Effector memory CD8-positive, alpha-beta T cell (primary cell): ENCODE results near the gene RAB40B.
A peak's percentile ranks its signal among the peaks of the same experiment; 100 is the strongest.

ENCODE experiments used
- ATAC-seq: fragments of 150-1000 bp; cut with Tn5 transposase; replicated peaks from 2 replicates; pipeline ENCODE4 v1.10.0; 2021; ENCODE audit warnings: mild to moderate bottlenecking, moderate library complexity
- DNase-seq, 3 experiments: peaks; one replicate each; pipeline ENCODE4 v3.0.0; 2021
- H3K27ac Mint-ChIP-seq, 2 donors: one replicate each; pipeline ENCODE4 v1.8.0; 2022; ENCODE audit warnings: mild to moderate bottlenecking in 2 of 2, mixed read lengths in 2 of 2, moderate library complexity in 2 of 2
- H3K27me3 Mint-ChIP-seq, 2 donors: one replicate each; pipeline ENCODE4 v1.8.0; 2022; ENCODE audit warnings: mixed read lengths in 2 of 2
- H3K36me3 Mint-ChIP-seq: one replicate; pipeline ENCODE4 v1.8.0; 2022; ENCODE audit warnings: mild to moderate bottlenecking, moderate library complexity, mixed read lengths; ENCODE audit not compliant: insufficient read depth
- H3K4me1 Mint-ChIP-seq, 2 donors: one replicate each; pipeline ENCODE4 v1.8.0; 2022; ENCODE audit warnings: low read depth in 2 of 2, mixed read lengths in 2 of 2
- H3K4me3 Mint-ChIP-seq, 2 donors: one replicate each; pipeline ENCODE4 v1.8.0; 2022; ENCODE audit warnings: mild to moderate bottlenecking in 2 of 2, mixed read lengths in 2 of 2, moderate library complexity in 2 of 2
- H3K9me3 Mint-ChIP-seq, 2 donors: one replicate each; pipeline ENCODE4 v1.8.0; 2022; ENCODE audit warnings: mixed read lengths in 2 of 2

Gene RAB40B

DNA sequence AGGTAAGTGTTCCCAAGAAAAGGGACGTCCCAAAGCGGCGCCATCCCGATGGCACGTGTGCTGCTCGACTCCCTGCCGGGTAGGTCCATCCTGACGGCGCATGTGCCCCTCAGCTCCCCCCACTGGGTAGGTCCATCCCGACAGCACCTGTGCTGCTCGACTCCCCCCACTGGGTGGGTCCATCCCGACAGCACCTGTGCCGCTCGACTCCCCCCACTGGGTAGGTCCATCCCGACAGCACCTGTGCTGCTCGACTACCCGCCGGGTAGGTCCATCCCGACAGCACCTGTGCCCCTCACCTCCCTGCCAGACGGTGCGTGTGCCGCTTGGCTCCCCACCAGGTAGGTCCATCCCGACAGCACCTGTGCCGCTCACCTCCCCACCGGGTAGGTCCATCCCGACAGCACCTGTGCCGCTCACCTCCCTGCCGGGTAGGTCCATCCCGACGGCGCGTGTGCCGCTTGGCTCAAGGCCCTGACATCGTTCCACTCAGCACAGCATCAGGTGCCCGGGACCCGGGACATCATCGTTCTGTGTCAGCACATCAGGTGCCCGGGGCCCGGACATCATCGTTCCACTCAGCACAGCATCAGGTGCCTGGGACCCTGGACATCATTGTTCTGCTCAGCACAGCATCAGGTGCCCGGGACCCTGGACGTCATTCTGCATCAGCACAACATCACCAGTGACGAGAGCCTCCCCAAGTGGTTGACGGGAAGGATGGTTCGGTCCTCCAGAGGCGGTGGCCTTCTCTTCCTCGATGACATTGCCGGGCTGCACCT is 31.2 kb upstream of the RAB40B start:
- DNase-seq (no peak), ATAC-seq (no peak)
- Mint-ChIP-seq H3K4me3 (no peak overlapping the region), H3K27ac (no peak overlapping the region), H3K9me3 (peaks cover 3 to 8% of the 10 kb centered on the region in 2 donors), H3K4me1 (no peaks in the 10 kb centered on the region), H3K36me3 (peaks cover 15% of the 10 kb centered on the region), H3K27me3 (no peaks in the 10 kb centered on the region)

DNA sequence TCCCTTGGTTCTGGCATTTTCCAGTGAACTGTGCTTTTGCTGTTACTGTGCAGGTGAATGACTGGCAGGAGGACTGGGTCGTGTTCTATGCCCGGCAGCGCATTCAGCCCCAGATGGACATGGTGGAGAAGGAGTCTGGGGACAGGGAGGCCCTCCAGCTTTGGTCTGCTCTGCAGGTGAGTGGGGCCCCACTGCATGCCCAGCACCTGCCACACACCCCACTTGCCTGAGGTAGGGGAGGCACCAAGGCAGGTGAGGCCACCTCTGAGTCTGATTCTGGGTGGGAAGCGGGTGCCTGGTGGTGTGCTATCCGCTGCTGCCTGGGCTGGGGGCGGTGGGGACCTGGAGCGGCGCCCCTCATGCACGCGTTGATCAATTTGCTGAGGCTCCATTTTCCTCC is 27.9 kb upstream of the RAB40B start:
- Mint-ChIP-seq H3K4me3 (no peak overlapping the region), H3K27ac (no peak overlapping the region), H3K4me1 (peaks cover 0 to 2% of the 10 kb centered on the region in 2 donors), H3K36me3 (peaks cover 15% of the 10 kb centered on the region), H3K27me3 (no peaks in the 10 kb centered on the region), H3K9me3 (no peaks in the 10 kb centered on the region)
- no peak for DNase-seq
- ATAC-seq: no peak

DNA sequence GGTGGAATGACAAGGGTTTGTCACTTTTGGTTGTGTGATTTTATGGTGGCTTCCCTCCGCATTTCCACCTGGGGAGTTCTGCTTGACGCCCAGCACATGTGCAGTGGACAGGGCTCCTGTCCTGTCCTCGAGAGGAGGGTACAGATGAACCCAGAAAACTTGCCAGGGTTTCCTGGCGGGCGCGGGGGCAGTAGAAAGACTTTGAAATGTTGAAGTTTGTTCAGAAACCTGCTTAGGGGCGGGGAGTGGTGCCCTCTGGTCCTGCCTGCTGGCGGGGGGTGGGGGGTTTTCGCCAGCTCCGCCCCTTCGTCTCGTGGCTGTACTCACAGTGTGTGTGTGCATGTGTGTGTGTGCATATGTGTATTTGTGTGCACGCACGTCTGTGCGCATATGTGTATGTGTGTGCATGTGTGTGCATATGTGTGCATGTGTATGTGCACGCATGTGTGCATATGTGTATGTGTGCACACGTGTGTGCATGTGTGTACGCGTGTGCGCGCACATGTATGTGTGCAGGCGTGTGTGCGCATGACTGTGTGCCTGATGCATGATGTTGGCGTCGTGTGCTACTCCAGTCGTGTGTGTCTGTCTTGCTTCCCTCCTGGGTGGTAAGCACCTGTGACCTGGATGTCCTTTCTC is 24.8 kb upstream of the RAB40B start:
- DNase-seq: no peak
- Mint-ChIP-seq H3K27me3 (no peaks in the 10 kb centered on the region), H3K4me3 (no peak overlapping the region), H3K4me1 (peaks cover 0 to 2% of the 10 kb centered on the region in 2 donors), H3K27ac (no peak overlapping the region), H3K9me3 (no peaks in the 10 kb centered on the region), H3K36me3 (peaks cover 17% of the 10 kb centered on the region)
- ATAC-seq: no peak

DNA sequence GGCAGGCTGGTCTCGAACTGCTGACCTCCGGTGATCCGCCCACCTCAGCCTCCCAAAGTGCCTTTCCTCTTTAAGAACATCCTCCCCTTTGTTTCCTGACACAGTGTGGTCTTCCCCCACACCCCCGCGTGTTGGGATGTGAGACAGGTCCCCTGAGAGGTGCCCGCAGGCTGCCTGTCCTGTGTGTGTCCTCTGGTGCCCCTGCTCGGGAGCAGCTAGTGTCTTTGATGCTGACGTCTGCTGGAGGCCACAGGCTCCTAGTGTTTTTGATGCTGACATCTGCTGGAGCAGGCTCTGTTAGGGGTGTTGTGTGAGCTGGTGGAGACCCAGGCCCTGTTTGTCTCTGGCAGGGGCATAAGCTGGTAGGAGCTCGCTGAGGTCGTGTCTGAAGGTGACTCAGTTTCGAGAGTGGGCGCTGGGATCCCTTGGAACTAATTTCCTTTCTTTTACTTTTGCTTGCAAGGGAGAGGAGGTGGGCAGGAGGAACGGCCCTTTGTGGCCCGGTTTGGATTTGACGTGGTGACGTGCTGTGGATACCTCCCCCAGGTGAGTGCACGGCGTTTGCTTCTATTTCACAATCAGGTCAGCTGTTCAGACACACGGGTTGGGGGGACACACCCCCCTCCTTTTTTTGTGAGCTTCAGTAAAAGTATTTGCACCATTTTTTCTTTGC is 24.0 kb upstream of the RAB40B start:
- Mint-ChIP-seq H3K27me3 (no peaks in the 10 kb centered on the region), H3K27ac (no peak overlapping the region), H3K36me3 (peaks cover 15% of the 10 kb centered on the region), H3K9me3 (no peaks in the 10 kb centered on the region), H3K4me3 (no peak overlapping the region), H3K4me1 (peaks cover 7 to 8% of the 10 kb centered on the region in 2 donors)
- DNase-seq: no peak
- no peak for ATAC-seq

DNA sequence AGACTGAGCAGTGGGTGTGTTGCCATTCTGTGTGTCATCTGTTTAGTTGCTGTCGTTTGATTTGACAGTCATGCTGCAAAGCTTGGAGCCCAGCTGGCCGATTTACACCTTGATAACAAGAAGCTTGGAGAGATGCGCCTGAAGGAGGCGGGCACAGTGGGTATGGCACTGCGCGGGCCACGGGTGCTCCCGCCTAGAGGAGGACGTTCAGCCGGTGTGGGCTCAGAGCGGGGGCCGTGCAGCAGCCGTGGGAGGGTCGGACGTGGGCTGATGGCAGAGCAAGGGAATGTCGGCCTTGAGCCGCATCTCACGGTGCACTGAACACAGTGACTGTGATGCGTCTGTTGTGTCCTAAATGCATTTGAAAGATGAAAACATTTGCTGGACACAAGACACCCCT is 21.7 kb upstream of the RAB40B start:
- H3K4me1 Mint-ChIP-seq: peaks cover 15 to 16% of the 10 kb centered on the region in 2 donors
- peaks cover 18% of the 10 kb centered on the region for H3K36me3 Mint-ChIP-seq
- DNase-seq: no peak
- no peak for ATAC-seq
- H3K27me3 Mint-ChIP-seq: no peaks in the 10 kb centered on the region
- no peaks in the 10 kb centered on the region for H3K9me3 Mint-ChIP-seq
- H3K27ac Mint-ChIP-seq: no peak overlapping the region
- peak overlapping the region in 1 of 2 donors; percentile 3 for H3K4me3 Mint-ChIP-seq

DNA sequence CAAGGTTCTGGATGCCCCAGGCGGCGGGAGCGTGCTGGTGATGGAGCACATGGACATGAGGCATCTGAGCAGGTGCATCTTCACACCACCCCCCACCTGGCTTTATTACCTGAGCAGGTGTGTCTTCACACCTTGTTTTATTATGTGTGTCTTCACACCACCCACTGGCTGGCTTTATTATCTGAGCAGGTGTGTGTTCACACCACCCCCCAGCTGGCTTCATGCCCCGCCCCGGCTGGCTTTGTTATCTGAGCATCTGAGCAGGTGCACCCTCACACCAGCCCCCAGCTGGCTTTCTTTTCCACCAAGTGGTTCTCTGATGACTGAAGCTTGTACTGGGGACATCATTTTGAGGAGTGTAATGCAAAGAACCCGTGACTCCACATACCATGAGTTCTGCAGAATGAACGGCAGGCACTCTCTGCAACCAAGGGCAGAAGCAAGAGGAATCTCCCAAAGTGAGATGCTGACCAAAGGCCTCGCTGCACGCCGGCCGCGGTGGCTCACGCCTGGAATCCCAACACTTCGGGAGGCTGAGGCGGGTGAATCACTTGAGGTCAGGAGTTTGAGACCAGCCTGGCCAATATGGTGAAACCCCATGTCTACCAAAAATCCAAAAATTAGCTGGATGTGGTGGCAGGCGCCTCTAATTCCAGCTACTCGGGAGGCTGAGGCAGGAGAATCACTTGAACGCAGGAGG is 20.6 kb upstream of the RAB40B start:
- peaks cover 15 to 16% of the 10 kb centered on the region in 2 donors for H3K4me1 Mint-ChIP-seq
- no peaks in the 10 kb centered on the region for H3K9me3 Mint-ChIP-seq
- DNase-seq (no peak), ATAC-seq (no peak)
- H3K36me3 Mint-ChIP-seq: peaks cover 18% of the 10 kb centered on the region
- no peak overlapping the region for H3K4me3 Mint-ChIP-seq
- no peak overlapping the region for H3K27ac Mint-ChIP-seq
- H3K27me3 Mint-ChIP-seq: no peaks in the 10 kb centered on the region

DNA sequence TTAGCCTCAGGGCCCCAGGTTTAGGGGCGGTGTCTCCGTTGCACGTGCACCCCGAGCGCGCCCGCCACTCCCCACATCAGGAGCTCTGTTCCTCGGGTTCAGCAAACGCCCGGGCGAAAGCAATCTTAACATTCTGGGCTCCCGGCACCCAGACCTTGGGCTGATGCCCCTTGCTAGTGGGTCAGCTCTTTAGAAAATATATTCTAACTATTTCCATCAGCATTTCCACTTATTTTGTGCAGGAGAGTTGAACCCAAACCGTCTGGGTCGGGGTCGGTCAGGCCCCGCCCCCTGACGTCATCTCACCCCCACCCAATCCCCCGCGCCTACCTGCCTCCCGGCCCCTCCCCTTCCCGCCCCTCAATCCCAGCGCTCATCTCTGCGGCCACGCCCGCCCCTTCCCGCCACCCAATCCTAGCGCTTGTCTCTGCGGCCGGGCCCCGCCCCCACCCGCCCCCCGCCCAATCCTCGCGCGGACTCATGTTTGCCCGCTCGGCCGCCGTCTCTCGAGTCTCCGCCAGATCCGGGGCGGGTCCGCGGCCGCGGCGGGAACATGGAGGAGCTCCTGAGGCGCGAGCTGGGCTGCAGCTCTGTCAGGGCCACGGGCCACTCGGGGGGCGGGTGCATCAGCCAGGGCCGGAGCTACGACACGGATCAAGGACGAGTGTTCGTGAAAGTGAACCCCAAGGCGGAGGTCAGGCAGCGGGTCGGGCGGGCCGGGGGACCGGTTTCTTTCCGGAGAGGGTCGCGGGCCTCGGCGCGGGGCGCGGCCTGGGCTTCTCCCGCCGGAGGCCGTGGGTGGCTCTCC is 17.9 kb upstream of the RAB40B start, which contains the start of gene FN3KRP:
Gene FN3KRP, plus strand, starts transcription at position 504 of the 808 bp plus-strand sequence. Its CDS starts 50 bp downstream, at position 554.
- peaks cover 14 to 15% of the 10 kb centered on the region in 2 donors for H3K4me1 Mint-ChIP-seq
- no peaks in the 10 kb centered on the region for H3K27me3 Mint-ChIP-seq
- peak within 1 kb of the TSS; percentile 79 to 89 for H3K27ac Mint-ChIP-seq
- ATAC-seq (peak; percentile 92), DNase-seq (peak; percentile 80 to 87 (median 83))
- H3K9me3 Mint-ChIP-seq: no peaks in the 10 kb centered on the region
- H3K4me3 Mint-ChIP-seq: peak within 1 kb of the TSS; percentile 89 to 94
- H3K36me3 Mint-ChIP-seq: peaks cover 18% of the 10 kb centered on the region

DNA sequence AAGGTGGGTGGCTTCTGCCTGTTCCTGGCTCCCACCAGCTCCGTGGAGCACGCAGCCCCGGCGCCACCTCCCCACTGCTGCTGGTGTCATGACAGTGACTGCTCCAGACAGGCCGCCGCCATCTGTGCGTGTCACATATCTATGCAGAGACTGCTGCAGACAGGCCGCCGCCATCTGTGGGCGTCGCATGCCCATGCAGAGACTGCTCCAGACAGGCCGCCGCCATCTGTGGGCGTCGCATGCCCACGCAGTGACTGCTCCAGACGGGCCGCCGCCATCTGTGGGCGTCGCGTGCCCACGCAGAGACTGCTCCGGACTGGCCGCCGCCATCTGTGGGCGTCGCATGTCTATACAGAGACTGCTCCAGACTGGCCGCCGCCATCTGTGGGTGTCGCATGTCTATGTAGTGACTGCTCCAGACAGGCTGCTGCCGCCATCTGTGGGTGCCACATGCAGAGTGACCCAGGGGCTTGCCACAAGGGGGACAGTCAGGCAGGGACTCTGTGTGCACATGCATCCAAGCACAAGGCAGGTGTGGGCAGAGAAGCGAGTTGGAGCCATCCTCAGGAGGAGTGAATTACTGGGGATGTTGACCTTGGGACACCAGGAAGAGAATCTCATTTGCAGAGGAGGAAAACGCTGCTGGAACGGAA is 14.7 kb upstream of the RAB40B start:
- H3K27me3 Mint-ChIP-seq: no peaks in the 10 kb centered on the region
- H3K9me3 Mint-ChIP-seq: no peaks in the 10 kb centered on the region
- peaks cover 7% of the 10 kb centered on the region for H3K36me3 Mint-ChIP-seq
- peak overlapping the region in 1 of 2 donors; percentile 27 for H3K4me3 Mint-ChIP-seq
- peaks cover 14 to 15% of the 10 kb centered on the region in 2 donors for H3K4me1 Mint-ChIP-seq
- ATAC-seq (no peak), DNase-seq (no peak)
- no peak overlapping the region for H3K27ac Mint-ChIP-seq

DNA sequence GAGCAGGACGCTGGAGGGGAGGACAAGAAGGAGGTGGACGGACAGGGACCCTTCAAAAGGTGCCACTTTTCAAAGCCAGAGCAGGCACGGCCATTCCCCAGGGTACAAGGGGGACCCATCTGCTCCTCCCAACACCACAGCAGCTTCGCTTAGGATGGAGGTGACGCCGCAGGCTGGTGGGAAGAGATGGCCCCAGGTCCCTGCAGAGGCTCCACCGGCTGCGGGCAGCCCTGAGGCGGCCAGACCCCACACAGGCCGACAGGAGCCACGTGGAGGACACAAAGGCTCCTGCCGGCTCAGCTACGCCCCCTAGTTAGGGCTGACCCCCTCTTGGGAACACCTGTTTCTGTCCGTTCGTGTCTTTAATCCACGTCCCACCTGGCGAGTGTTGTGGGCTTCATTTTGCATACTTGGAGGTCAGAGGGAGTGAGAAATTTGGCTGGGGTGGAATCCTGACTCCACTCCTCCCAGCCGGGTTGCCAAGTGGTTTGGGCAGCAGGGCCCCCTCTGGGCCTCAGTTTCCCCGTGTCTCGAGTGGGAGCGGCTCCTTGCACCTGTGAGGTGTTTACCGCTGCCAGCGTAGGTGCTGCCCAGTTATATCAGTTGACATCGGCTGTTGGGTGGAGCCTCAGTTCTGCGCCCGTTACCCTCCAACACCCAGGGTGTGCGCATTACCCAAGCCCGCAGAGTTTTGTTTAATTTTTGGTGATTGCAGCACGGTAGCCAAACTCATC is 12.2 kb upstream of the RAB40B start:
- DNase-seq (no peak), ATAC-seq (no peak)
- Mint-ChIP-seq H3K27me3 (no peaks in the 10 kb centered on the region), H3K4me1 (no peaks in the 10 kb centered on the region), H3K9me3 (no peaks in the 10 kb centered on the region), H3K36me3 (no peaks in the 10 kb centered on the region), H3K4me3 (no peak overlapping the region), H3K27ac (no peak overlapping the region)

DNA sequence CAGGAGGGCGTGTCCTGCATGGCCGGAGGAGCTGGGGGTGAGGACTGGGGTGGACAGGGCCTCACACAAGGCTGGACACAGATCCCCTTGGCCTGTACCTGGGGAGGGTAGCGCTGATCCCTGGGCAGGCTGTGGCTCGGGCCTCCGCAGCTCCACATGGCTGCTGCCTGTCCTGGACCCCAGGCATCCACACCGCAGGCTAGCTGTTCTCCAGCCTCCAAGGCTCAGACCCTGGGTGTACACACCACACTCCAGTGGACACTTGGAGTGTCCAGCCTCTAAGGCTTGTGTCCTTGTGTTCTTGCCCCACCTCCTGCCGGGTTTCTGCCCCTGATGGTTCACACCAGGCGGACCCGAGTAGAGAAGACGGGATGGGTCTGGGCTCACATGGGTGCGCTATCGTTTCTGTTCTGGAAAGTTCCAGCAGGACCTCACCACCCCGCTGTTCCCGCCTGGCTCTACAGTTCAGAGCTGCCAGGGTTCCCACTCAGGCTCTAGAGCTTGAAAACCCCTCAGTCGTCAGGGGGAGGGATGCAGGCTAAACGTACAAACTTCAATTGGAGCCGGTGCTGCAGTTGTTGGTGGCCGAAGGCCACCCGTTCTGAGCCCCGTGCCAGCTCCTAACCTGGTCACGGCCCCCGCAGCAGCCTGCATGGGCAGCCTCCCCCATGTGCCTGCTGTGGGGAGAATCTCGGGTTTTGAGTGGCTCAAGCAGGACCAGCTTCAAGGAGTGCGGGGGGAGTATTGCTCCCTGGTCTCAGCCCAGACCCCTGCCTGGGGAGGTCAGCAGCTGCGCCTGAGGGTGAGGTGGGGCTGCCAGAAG is 11.4 kb upstream of the RAB40B start:
- H3K4me1 Mint-ChIP-seq: no peaks in the 10 kb centered on the region
- H3K36me3 Mint-ChIP-seq: no peaks in the 10 kb centered on the region
- no peak for ATAC-seq
- no peaks in the 10 kb centered on the region for H3K9me3 Mint-ChIP-seq
- H3K27me3 Mint-ChIP-seq: no peaks in the 10 kb centered on the region
- no peak for DNase-seq
- no peak overlapping the region for H3K4me3 Mint-ChIP-seq
- H3K27ac Mint-ChIP-seq: no peak overlapping the region

DNA sequence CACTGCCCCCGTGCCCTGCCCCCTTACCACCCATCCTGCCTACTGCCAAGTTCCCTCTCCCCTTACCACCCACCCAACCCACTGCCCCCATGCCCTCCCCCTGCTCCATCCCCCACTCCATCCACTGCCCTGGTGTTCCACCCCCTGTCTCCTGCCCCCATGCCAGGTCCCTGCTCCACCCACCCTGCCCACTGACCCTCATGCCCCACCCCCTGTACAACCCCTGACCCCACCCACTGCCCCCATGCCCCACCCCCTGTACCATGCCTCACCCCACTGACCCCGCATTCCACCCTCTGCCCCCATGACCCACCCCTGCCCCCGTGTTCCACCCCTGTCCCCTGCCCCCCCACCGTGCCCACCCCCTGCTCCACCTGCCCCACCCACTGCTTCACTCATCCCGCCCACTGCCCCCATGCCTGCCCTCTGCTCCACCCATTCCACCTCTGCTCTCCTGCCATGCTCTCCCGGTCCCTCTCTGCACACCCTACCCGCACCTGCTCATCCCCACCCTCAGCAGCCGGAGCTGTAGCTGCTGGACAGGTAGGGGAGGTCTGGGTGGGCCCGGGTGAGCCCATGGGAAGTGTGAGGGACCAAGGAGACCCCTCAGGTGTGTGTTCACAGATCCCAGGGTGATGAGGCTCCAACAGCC is 10.7 kb upstream of the RAB40B start:
- DNase-seq (no peak), ATAC-seq (no peak)
- no peak overlapping the region for H3K27ac Mint-ChIP-seq
- peaks cover 0 to 3% of the 10 kb centered on the region in 2 donors for H3K27me3 Mint-ChIP-seq
- H3K4me1 Mint-ChIP-seq: no peaks in the 10 kb centered on the region
- H3K9me3 Mint-ChIP-seq: no peaks in the 10 kb centered on the region
- no peaks in the 10 kb centered on the region for H3K36me3 Mint-ChIP-seq
- H3K4me3 Mint-ChIP-seq: no peak overlapping the region
